GM20000 (cell line): Measurements from ENCODE around the gene DCUN1D3.

Experiments used
- DNase-seq: peaks from one replicate; pipeline ENCODE4 v3.0.0; 2012; ENCODE audit warnings: low spot score
- TF ChIP-seq, protein P1 (sequence below): IDR thresholded peaks from 2 replicates; pipeline ENCODE4 v1.5.1; 2012; ENCODE audit warnings: mild to moderate bottlenecking, control low read depth; ENCODE audit errors: extremely low read depth, missing control alignments

The DCUN1D3 gene

DNA sequence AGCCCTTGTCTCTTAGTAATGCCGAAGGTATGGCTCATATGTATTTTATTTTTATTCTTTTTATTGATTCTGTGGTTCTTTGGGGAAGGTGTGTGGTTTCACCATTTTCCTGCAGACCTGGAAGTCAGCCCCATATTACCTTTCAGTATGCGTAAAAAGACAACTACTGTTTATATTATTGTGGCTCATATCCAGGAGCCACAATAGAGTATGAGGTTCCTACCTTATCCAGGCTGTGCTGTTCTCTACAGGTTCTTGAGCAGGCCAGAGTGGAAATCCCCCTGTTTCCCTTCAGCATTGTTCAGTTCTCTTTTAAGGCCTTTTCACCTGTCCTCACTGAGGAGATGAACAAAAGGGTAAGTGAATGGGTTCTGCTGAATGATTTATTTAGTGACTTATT, 60.7 kb downstream of the DCUN1D3 start:
- DNase-seq = no peak
- TF ChIP-seq, protein P1, sequence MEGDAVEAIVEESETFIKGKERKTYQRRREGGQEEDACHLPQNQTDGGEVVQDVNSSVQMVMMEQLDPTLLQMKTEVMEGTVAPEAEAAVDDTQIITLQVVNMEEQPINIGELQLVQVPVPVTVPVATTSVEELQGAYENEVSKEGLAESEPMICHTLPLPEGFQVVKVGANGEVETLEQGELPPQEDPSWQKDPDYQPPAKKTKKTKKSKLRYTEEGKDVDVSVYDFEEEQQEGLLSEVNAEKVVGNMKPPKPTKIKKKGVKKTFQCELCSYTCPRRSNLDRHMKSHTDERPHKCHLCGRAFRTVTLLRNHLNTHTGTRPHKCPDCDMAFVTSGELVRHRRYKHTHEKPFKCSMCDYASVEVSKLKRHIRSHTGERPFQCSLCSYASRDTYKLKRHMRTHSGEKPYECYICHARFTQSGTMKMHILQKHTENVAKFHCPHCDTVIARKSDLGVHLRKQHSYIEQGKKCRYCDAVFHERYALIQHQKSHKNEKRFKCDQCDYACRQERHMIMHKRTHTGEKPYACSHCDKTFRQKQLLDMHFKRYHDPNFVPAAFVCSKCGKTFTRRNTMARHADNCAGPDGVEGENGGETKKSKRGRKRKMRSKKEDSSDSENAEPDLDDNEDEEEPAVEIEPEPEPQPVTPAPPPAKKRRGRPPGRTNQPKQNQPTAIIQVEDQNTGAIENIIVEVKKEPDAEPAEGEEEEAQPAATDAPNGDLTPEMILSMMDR = no peak

DNA sequence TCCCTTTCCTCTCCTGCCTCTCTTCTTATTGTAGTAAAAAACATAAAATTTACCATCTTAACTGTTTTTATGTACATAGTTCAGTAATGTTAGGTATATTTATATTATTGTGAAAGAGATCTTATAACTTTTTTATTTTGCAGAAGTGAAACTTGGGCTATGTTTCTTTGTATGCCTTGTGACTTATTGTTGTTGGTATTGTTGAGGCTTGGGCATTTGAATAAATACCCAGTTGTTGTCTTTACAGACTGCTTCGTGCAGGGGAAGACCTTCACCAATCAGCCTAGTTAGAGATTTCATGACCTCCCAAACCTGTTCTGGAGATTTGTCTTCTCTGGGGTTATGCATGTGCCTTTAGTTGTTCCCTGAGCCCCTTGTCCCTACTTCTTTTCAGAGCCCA, 61.9 kb downstream of the DCUN1D3 start:
- no peak for DNase-seq
- TF ChIP-seq, protein P1 = no peak

DNA sequence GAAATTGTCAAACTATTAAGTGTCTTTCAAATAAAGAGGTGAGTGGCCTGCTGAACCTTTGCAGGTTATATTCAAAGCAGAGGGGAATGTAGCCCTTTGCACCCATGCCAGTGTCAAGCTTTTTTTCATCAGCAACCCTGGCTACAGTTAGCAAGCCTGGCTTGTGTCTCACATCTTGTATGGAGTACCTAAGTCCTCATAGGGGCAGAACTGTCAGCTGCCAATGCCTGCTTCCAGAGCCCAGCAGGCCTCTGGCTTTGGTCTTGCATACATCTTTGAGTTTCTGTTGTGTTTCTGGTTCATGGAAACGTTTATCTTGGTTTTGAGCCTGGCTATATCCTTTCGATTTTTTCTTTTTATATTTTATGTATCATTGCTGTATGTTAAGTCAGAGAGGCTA, 67.1 kb downstream of the DCUN1D3 start:
- no peak for DNase-seq
- TF ChIP-seq, protein P1 = no peak

DNA sequence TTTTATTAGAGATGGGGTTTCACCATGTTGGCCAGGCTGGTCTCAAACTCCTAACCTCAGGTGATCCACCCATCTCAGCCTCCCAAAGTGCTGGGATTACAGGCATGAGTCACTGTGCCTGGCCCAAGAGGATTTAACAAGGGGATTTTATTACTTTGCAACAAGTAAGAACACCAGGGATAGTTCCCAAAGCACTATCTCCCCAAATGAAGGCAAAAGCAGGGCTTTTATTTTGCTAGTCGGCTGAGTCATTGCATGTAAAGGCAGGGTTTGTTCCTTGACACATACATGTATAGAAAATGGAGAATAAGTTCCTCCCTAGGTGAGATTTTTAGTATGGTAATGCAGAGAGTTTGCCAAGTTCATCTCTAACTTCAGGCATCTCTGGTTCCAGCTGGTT, 69.8 kb downstream of the DCUN1D3 start:
- no peak for DNase-seq
- TF ChIP-seq, protein P1 = no peak

DNA sequence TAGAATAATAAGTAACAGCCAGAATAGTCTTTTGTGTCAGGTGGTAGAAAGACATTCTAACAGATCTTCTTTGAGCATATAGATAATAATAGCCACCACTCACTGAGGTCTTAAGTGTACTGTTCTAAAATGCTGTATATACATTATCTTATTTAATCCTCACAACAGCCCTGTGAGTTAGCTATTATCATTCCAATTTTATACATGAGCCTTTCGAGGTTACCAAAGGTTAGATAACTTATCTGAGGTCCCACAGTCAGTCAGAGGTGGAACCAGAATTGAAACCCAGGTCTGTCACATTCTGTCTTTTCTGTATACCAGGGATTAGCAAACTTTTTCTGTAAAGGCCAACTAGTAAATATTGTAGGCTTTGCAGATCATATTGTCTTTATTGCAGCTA, 70.6 kb downstream of the DCUN1D3 start:
- DNase-seq = no peak

DNA sequence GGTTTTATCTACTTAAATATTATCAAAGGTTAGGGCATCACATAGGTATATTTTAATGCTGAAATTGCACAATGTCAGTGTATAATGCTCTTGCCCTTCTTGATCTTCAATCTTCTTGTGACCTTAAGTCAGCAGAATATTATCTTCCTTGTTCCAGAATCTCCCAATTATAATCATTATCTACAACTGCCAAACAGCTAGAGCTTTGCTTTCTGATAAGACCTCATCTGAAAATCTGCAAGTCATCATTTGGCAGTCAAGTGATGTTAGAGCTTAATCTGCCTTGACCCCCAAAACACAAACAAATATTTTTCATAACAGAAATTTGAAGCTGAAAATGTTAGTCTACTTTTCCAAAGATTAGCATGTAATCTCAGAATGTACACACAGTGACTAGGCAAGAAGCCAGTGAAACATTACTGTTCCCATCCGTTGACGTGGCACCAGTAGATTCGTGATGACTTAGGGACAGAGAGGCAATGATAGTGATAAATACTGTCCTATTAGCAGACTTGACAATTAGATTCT, 74.1 kb downstream of the DCUN1D3 start:
- TF ChIP-seq, protein P1 = no peak
- no peak for DNase-seq

More for the DNA sequence above, 70.6 kb downstream of the DCUN1D3 start:
- TF ChIP-seq, protein P1 = no peak

DNA sequence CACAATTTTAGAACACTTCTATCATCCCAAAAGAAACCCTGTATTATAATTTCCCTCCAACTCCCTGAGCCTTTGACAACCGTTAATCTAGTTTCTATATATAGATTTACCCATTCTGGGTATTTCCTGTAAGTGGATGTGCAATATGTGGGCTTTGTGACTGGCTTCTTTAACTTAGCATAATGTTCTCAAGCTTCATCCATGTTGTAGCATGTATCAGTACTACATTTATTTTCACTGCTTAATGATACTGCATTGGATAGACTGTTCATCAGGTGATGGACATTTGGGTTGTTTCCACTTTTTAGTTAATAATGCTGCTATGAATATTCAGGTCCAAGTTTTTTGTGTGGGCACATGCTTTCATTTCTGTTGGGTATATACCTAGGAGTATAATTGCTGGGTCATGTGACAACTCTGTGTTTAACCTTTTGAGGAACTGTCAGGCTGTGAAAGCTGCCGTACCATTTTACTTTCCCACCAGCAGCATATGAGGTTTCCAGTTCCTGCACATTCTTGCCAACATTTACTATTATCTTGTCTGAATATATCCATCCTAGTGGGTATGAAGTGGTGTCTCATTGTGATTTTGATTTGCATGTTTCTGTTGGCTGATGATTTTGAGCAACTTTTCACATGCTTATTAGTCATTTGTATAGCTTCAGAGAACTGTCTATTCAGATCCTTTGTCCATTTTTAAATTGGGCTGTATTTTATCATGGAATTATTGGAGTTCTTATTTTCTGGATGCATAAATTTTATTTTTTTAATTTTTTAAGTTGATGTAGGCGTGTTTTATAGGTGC, 77.4 kb downstream of the DCUN1D3 start:
- TF ChIP-seq, protein P1 = no peak
- DNase-seq = no peak
